Panc1 (cell line): Measurements from ENCODE around the gene SLC5A6.

Source experiments
- CTCF ChIP-seq: fragments of 450-650 bp; IDR thresholded peaks from 2 replicates; pipeline ENCODE4 v1.5.1; 2017; ENCODE audit warnings: mild to moderate bottlenecking
- REST ChIP-seq, 2 experiments: IDR thresholded peaks; 2 replicates each; pipeline ENCODE4 v1.6.1; 2011 to 2012; ENCODE audit warnings: low read depth in 2 of 2, control low read depth in 1 of 2, low read length in 1 of 2, mild to moderate bottlenecking in 1 of 2, moderate library complexity in 1 of 2; ENCODE audit not compliant: insufficient read depth in 1 of 2
- SIN3A ChIP-seq: IDR thresholded peaks from 2 replicates; pipeline ENCODE4 v1.6.1; 2012; ENCODE audit warnings: low read depth, mild to moderate bottlenecking, low read length, moderate library complexity, borderline replicate concordance; ENCODE audit not compliant: insufficient read depth

- no peak for TF ChIP-seq SIN3A
- no peak for TF ChIP-seq CTCF
- no peak for TF ChIP-seq REST (IDR thresholded peaks at IDR 0.05; ENCODE audit: insufficient read depth in 1 of 2, low read depth in 2 of 2, low read length in 1 of 2)
These were observed 29.7 kb downstream of the SLC5A6 start for GRCh38 chr2:27182346-27182745.
